OCI-LY1 (cell line): ENCODE data around the gene WRNIP1.

Experiments
- H2AFZ ChIP-seq: fragments of 200-600 bp; sonication (generic), shearing (Covaris generic); 2 replicates; pipeline ENCODE4 v1.6.0; 2014; ENCODE audit warnings: antibody characterized with exemption, mild to moderate bottlenecking, low read length
- H3F3A ChIP-seq: fragments of 200-600 bp; sonication (generic), shearing (Covaris generic); 2 replicates; pipeline ENCODE4 v1.6.0; 2014; ENCODE audit warnings: mild to moderate bottlenecking, antibody characterized with exemption, low read length, moderate library complexity; ENCODE audit not compliant: insufficient read depth
- H3K27ac ChIP-seq: fragments of 200-600 bp; sonication (generic); 2 replicates; pipeline ENCODE4 v1.5.1; 2014; ENCODE audit warnings: low read length, mixed run types, mild to moderate bottlenecking, low read depth; ENCODE audit not compliant: poor library complexity, severe bottlenecking
- H3K27me3 ChIP-seq: fragments of 200-600 bp; sonication (generic); 2 replicates; pipeline ENCODE4 v1.6.0; 2014; ENCODE audit warnings: antibody characterized with exemption, mild to moderate bottlenecking, low read length, moderate library complexity; ENCODE audit not compliant: insufficient read depth
- H3K36me3 ChIP-seq: fragments of 200-600 bp; sonication (generic); 2 replicates; pipeline ENCODE4 v1.6.1; 2014; ENCODE audit warnings: mild to moderate bottlenecking, antibody characterized with exemption, low read length, moderate library complexity, mixed read lengths; ENCODE audit not compliant: insufficient read depth
- H3K4me1 ChIP-seq: fragments of 200-600 bp; sonication (generic); 2 replicates; pipeline ENCODE4 v1.5.1; 2014; ENCODE audit warnings: mild to moderate bottlenecking, low read length, moderate library complexity; ENCODE audit not compliant: insufficient read depth, severe bottlenecking
- H3K4me2 ChIP-seq: fragments of 200-600 bp; sonication (generic), shearing (Covaris generic); 2 replicates; pipeline ENCODE4 v1.6.1; 2014; ENCODE audit warnings: low read length
- H3K4me3 ChIP-seq: fragments of 200-600 bp; sonication (generic); 2 replicates; pipeline ENCODE4 v1.5.1; 2014; ENCODE audit warnings: low read length, low read depth, mild to moderate bottlenecking, mixed read lengths; ENCODE audit not compliant: poor library complexity, severe bottlenecking
- H3K79me2 ChIP-seq: fragments of 200-600 bp; shearing (Covaris generic); 2 replicates; pipeline ENCODE4 v1.6.1; 2016; ENCODE audit warnings: mixed run types, low read length, mixed read lengths; ENCODE audit not compliant: insufficient read depth
- H3K9ac ChIP-seq: fragments of 200-600 bp; sonication (generic), shearing (Covaris generic); 2 replicates; pipeline ENCODE4 v1.6.1; 2014; ENCODE audit warnings: mild to moderate bottlenecking, low read length, mixed read lengths
- H3K9me2 ChIP-seq: fragments of 200-600 bp; sonication (generic), shearing (Covaris generic); 2 replicates; pipeline ENCODE4 v1.6.1; 2014; ENCODE audit warnings: low read depth, mild to moderate bottlenecking, low read length, mixed read lengths
- H3K9me3 ChIP-seq: fragments of 200-600 bp; shearing (Covaris generic); 2 replicates; pipeline ENCODE4 v1.6.1; 2014; ENCODE audit warnings: low read length, mixed read lengths
- H4K20me1 ChIP-seq: fragments of 200-600 bp; sonication (generic), shearing (Covaris generic); 2 replicates; pipeline ENCODE4 v1.6.0; 2016; ENCODE audit warnings: mild to moderate bottlenecking, low read length; ENCODE audit not compliant: insufficient read depth
- EZH2 ChIP-seq: fragments of 200-600 bp; sonication (generic), shearing (Covaris generic); IDR thresholded peaks from 2 replicates; pipeline ENCODE4 v1.8.0; 2017; ENCODE audit warnings: borderline replicate concordance, mixed run types, mild to moderate bottlenecking, antibody characterized with exemption, low read length, moderate library complexity, mixed read lengths
- TF ChIP-seq, protein P1 (sequence below): fragments of 200-600 bp; sonication (generic), shearing (Covaris generic); IDR thresholded peaks from 2 replicates; pipeline ENCODE4 v1.5.1; 2017; ENCODE audit warnings: mild to moderate bottlenecking, antibody characterized with exemption, low read length, moderate library complexity, mixed read lengths

WRNIP1 gene

DNA sequence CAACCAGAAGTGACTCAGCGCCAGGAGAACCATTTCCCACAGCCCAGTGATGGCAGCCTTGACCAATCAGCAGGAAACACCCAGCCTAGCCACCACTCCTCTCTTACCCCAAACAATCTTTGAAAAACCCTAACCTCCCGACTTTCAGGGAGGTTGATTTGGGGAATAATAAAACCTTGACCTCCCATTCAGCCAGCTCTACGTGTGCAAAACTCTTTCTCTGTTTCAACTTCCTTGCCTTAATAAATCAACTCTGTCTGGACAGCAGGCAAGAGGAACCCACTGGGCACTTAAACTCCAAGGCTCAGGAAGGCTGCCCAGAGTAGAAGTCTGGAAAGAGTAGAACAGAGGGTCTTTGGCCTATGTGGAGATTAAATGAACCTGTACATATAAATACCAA, 41.5 kb downstream of the WRNIP1 start:
- Histone ChIP-seq H3K4me2 (no peak overlapping the region), H4K20me1 (no peaks in the 10 kb centered on the region), H3K4me3 (no peak overlapping the region), H3K9ac (no peak overlapping the region), H3K27ac (no peak overlapping the region), H3F3A (no peaks in the 10 kb centered on the region), H3K9me2 (no peaks in the 10 kb centered on the region), H3K36me3 (no peaks in the 10 kb centered on the region), H3K79me2 (no peaks in the 10 kb centered on the region), H2AFZ (no peak overlapping the region), H3K27me3 (no peaks in the 10 kb centered on the region), H3K4me1 (no peaks in the 10 kb centered on the region), H3K9me3 (no peaks in the 10 kb centered on the region)
- TF ChIP-seq, protein P1, sequence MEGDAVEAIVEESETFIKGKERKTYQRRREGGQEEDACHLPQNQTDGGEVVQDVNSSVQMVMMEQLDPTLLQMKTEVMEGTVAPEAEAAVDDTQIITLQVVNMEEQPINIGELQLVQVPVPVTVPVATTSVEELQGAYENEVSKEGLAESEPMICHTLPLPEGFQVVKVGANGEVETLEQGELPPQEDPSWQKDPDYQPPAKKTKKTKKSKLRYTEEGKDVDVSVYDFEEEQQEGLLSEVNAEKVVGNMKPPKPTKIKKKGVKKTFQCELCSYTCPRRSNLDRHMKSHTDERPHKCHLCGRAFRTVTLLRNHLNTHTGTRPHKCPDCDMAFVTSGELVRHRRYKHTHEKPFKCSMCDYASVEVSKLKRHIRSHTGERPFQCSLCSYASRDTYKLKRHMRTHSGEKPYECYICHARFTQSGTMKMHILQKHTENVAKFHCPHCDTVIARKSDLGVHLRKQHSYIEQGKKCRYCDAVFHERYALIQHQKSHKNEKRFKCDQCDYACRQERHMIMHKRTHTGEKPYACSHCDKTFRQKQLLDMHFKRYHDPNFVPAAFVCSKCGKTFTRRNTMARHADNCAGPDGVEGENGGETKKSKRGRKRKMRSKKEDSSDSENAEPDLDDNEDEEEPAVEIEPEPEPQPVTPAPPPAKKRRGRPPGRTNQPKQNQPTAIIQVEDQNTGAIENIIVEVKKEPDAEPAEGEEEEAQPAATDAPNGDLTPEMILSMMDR = no peak
- TF ChIP-seq EZH2 = no peak

DNA sequence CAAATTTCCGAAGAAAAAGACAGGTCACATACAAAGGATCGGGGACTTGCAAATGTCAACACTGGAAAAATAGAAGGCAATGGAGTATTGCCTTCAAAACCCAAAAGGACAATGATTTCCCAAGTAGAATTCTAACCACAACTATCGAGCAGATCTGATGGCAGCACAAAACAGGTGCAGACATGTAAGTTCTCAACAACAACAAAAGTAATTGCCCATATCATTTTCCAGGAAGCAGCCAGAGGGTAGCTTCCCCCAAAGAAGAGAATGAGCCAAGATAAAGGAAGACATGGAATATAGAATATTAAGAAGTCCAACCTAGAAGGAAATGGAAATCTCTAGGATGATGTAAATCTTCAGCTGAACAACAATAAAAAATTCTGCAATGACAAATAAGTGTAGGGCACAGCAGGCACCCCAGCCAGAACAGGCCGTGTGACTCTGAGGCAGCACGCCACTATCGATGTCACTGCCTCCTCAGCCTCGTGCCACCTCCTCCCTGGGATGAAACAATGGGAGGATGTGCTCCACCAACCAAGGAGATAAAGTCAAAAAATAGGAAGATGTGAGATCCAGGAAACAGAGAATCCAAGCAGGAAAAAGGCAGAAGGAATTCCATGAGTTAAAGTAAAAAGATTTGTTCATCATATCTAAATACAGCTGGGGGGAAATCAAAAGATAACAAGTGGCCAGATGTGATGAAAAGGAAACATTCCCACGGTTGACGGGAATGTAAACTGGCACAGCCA, 42.3 kb downstream of the WRNIP1 start:
- H3K4me3 ChIP-seq = no peak overlapping the region
- TF ChIP-seq, protein P1 = no peak
- TF ChIP-seq EZH2 = no peak
- H3K9me2 ChIP-seq = no peaks in the 10 kb centered on the region
- no peaks in the 10 kb centered on the region for H3K4me1 ChIP-seq
- no peaks in the 10 kb centered on the region for H4K20me1 ChIP-seq
- H3K36me3 ChIP-seq = no peaks in the 10 kb centered on the region
- H3F3A ChIP-seq = no peaks in the 10 kb centered on the region
- no peak overlapping the region for H3K9ac ChIP-seq
- no peaks in the 10 kb centered on the region for H3K27me3 ChIP-seq
- no peaks in the 10 kb centered on the region for H3K79me2 ChIP-seq
- H2AFZ ChIP-seq = no peak overlapping the region
- H3K9me3 ChIP-seq = no peaks in the 10 kb centered on the region
- H3K27ac ChIP-seq = no peak overlapping the region
- H3K4me2 ChIP-seq = no peak overlapping the region

DNA sequence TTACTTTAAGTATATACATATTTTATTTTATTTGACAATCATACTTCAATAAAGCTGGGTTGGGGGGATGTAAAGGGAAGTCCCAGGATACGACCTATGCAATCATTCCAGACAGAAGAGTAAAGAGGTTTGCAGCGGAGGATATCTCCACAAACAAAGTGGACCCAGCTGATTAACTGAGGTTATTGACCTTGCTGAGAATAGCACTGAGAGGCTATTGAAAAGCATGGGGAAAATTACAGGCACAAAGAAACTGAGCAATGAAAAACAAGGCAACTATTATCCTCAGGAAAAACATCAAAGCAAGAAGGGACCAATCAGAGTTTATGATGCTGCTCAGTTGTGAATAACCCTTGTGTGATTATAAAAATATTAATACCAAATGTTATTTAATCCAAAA, 43.8 kb downstream of the WRNIP1 start:
- Histone ChIP-seq H3K4me3 (no peak overlapping the region), H4K20me1 (no peaks in the 10 kb centered on the region), H3K27ac (no peak overlapping the region), H3K79me2 (no peaks in the 10 kb centered on the region), H3K4me2 (no peak overlapping the region), H3K4me1 (no peaks in the 10 kb centered on the region), H3K9me3 (no peaks in the 10 kb centered on the region), H3K27me3 (no peaks in the 10 kb centered on the region), H3K9me2 (no peaks in the 10 kb centered on the region), H2AFZ (no peak overlapping the region), H3K36me3 (no peaks in the 10 kb centered on the region), H3K9ac (no peak overlapping the region), H3F3A (no peaks in the 10 kb centered on the region)
- no peak for TF ChIP-seq EZH2

DNA sequence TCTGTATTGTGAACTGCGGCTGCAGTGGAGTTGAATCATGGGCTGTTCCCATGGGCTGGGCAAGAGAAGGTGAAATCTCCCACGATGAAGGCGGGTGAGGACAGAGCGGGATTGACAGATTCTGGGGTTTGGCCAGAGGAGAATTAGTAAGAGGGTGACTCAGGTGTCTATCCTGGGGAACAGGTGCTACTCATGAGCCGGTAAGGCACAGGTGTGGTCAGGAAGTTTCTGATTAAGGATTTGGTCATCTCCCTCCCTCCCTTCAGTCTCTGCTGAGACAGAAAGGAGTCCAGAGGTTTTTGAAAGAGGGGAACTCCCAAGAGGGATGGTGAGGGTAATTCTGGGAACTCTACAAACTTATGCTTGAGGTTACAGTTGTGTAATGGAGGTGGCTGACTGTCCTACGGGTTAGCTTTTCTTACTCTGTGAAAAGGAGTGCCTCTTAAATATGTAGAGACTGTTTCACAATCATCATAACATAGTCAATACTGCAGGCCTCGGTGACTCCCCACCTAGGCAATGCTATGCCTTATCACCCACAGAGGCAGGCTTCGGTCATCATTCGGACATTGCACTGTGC, 45.0 kb downstream of the WRNIP1 start:
- no peak for TF ChIP-seq EZH2
- TF ChIP-seq, protein P1 = no peak
- H3K79me2 ChIP-seq = no peaks in the 10 kb centered on the region
- H3K27ac ChIP-seq = no peak overlapping the region
- no peak overlapping the region for H3K4me3 ChIP-seq
- H4K20me1 ChIP-seq = no peaks in the 10 kb centered on the region
- no peaks in the 10 kb centered on the region for H3K9me2 ChIP-seq
- H3K27me3 ChIP-seq = no peaks in the 10 kb centered on the region
- H3K4me2 ChIP-seq = no peak overlapping the region
- no peaks in the 10 kb centered on the region for H3K4me1 ChIP-seq
- no peak overlapping the region for H3K9ac ChIP-seq
- no peak overlapping the region for H2AFZ ChIP-seq
- H3F3A ChIP-seq = no peaks in the 10 kb centered on the region
- no peaks in the 10 kb centered on the region for H3K9me3 ChIP-seq
- no peaks in the 10 kb centered on the region for H3K36me3 ChIP-seq
